ENCODE measurements around the gene GAK.

DNA sequence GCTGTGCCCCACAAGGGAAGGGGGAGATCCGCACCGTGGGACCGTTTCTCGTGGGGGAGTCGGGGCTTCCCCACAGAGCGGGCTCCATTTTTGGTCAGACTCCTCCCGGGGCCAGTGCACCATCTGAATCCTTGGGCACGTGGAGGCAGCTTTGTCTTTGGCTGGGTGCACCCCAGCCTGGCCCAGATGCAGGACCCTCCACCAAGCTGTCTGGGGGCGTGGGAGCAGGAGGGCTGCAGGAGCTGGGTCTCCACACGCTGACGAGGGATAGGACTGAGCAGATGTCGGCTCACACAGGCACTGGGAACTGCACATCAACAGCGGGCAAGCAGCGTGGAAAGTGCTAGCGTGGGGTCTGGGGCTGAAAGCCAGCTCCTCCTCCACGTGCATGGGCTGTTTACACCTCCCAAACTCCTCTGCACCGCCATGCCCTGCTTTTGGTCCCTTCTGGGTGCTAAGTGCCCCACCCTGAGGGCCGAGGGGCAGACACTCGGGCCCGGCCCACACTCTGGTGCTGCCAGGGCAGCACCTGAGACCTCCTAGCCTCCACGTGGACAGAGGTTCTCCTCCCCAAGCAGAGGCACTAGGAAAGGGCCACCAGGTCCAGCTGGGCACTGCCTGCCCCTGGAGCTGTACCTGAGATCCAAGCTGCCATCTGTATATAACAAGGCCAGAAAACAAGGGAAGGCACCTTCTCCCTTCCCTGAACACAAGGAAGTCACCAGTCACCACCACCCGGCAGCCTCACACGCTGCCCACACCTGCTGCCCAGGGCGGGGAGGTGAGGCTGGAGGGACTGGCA lies 27.4 kb upstream of the GAK start:
- TF ChIP-seq, protein P1, sequence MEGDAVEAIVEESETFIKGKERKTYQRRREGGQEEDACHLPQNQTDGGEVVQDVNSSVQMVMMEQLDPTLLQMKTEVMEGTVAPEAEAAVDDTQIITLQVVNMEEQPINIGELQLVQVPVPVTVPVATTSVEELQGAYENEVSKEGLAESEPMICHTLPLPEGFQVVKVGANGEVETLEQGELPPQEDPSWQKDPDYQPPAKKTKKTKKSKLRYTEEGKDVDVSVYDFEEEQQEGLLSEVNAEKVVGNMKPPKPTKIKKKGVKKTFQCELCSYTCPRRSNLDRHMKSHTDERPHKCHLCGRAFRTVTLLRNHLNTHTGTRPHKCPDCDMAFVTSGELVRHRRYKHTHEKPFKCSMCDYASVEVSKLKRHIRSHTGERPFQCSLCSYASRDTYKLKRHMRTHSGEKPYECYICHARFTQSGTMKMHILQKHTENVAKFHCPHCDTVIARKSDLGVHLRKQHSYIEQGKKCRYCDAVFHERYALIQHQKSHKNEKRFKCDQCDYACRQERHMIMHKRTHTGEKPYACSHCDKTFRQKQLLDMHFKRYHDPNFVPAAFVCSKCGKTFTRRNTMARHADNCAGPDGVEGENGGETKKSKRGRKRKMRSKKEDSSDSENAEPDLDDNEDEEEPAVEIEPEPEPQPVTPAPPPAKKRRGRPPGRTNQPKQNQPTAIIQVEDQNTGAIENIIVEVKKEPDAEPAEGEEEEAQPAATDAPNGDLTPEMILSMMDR (IDR thresholded peaks at IDR 0.05): no peak
- no peak for TF ChIP-seq POLR2AphosphoS5 (IDR thresholded peaks at IDR 0.05; ENCODE audit: low read depth, low read length)
- TF ChIP-seq, protein P2, sequence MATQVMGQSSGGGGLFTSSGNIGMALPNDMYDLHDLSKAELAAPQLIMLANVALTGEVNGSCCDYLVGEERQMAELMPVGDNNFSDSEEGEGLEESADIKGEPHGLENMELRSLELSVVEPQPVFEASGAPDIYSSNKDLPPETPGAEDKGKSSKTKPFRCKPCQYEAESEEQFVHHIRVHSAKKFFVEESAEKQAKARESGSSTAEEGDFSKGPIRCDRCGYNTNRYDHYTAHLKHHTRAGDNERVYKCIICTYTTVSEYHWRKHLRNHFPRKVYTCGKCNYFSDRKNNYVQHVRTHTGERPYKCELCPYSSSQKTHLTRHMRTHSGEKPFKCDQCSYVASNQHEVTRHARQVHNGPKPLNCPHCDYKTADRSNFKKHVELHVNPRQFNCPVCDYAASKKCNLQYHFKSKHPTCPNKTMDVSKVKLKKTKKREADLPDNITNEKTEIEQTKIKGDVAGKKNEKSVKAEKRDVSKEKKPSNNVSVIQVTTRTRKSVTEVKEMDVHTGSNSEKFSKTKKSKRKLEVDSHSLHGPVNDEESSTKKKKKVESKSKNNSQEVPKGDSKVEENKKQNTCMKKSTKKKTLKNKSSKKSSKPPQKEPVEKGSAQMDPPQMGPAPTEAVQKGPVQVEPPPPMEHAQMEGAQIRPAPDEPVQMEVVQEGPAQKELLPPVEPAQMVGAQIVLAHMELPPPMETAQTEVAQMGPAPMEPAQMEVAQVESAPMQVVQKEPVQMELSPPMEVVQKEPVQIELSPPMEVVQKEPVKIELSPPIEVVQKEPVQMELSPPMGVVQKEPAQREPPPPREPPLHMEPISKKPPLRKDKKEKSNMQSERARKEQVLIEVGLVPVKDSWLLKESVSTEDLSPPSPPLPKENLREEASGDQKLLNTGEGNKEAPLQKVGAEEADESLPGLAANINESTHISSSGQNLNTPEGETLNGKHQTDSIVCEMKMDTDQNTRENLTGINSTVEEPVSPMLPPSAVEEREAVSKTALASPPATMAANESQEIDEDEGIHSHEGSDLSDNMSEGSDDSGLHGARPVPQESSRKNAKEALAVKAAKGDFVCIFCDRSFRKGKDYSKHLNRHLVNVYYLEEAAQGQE (IDR thresholded peaks at IDR 0.05; ENCODE audit: insufficient read depth in 1 of 2, low read depth in 2 of 2, low read length in 1 of 2): no peak
- no peak for TF ChIP-seq TCF7L2 (IDR thresholded peaks at IDR 0.05; ENCODE audit: low read depth, low read length)
- no peak for TF ChIP-seq SIN3A (IDR thresholded peaks at IDR 0.05; ENCODE audit: borderline replicate concordance, insufficient read depth, low read depth, low read length)

Data from Panc1 (cell line).